Esophagus mucosa (tissue), 1 donor: Measurements from ENCODE around the gene EIF5B. TPM values are rescaled to one million over a fixed set of nuclear protein-coding genes. Genes with fewer than 3 reads are reported as not detected.

Source experiments
- ATAC-seq: fragments of 200-7000 bp; cut with Tn5 transposase; one replicate; pipeline ENCODE4 v1.9.1; 2020
- total RNA-seq: library from RNA; stranded (reverse); gene quantifications from one replicate; pipeline ENCODE4 v1.2.4, GENCODE V29; 2023
- donor health status: DM: yes; HTN: yes; CAD: no.

Gene EIF5B
- total RNA-seq, 1 donor from 2014 or later, result 24.7 TPM

GRCh38 chr2:99406137-99406536 is 68.9 kb downstream of the EIF5B start:
- no peak for ATAC-seq

DNA sequence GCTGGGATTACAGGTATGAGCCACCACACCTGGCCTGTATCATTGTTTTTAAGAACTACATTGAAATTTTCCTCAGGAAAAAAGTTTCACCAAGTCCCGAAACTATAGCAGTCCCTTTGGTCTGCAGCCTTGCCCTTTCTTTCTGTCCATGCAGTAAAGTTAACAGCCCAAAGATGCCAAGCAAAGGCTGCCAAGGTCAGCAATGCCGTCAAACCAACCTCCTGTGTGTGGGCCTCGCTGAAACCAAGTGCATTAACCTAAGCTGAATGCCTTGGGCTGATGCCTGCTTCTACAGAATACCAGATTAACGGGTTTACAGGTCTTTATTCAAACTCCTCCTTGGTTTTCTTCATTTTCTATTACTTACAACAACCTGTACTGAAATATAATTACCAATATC is 73.1 kb downstream of the EIF5B start:
- ATAC-seq, result no peak

GRCh38 chr2:99414566-99414965 is 77.4 kb downstream of the EIF5B start:
- no peak for ATAC-seq

GRCh38 chr2:99417396-99417795 is 80.2 kb downstream of the EIF5B start:
- ATAC-seq, result no peak

- ATAC-seq, result no peak
Measured at GRCh38 chr2:99420031-99420430, 82.8 kb downstream of the EIF5B start.

GRCh38 chr2:99420751-99421299 is 83.6 kb downstream of the EIF5B start:
- ATAC-seq, result no peak

- no peak for ATAC-seq
Measured at GRCh38 chr2:99421469-99421868, 84.3 kb downstream of the EIF5B start.

DNA sequence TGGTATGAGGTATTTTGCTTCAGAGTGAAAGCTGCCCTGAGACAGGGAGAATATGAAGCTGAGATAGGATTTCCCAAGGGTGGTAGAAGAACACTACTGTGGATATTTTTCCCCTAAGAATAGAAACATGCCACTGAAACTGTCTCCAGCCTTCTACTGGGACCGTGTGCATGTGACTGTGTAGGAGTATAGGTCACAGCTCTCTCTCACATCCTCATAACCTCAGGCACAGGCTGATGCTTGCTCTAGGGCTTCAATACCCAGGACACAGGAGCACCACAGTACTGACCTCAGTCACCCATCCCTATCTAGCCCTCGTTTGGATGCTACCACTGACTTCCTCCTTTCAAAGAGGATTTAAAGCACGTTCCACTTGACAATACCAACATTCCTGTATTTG is 85.4 kb downstream of the EIF5B start:
- ATAC-seq, result no peak

DNA sequence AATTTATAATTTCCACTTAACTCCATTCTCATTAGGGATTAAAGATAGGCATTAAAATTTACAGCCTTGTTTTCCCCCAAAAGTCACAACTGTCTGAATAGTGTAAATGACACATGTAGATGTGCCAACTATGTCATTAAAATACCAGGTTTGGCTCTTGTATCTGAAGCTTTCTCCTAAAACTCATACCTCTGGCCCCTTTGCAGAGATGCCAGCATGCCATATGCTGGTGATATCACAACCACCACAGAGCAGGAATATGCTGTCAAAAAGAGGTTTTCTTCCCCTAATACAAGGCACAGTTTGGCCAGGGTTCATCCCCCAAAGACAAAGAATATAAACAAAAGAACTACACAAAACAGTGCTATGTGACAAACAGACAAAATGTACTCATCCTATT is 87.2 kb downstream of the EIF5B start:
- ATAC-seq, result no peak

- ATAC-seq, result no peak
Measured at GRCh38 chr2:99425022-99425421, 87.8 kb downstream of the EIF5B start.

DNA sequence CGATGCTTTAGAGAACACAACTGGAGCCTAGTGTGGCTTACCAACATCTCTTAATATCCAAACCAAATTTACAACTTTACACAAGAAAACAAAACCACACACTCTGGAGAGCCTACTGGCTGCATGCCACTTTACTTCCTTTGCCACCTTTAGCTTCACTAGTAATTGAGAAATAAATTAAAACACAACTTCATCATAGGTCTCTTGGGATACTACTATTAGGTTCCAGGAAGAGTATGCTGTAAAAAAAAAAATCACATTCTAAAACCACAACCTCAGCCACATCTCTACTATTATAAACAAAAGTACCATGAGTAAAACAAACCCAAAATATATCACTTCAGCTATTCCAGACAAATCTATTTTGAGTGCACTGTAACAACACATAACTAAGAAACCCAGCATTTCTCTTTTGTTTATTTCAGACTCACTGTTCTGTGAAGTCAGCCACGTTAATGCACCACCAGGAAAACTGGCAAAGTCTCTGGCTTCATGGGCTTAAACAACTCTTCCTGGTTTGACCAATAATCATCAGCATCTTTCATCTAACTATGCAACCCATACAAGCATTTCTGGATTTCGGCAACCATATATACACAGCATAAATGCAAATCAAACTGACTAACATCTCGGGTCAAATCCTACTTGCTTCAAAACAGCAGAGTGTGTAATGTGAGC is 93.6 kb downstream of the EIF5B start:
- peak; percentile 75 for ATAC-seq

- no peak for ATAC-seq
Measured at GRCh38 chr2:99431587-99432275, 94.5 kb downstream of the EIF5B start.

- ATAC-seq, result no peak
Measured at GRCh38 chr2:99433340-99433739, 96.2 kb downstream of the EIF5B start.

DNA sequence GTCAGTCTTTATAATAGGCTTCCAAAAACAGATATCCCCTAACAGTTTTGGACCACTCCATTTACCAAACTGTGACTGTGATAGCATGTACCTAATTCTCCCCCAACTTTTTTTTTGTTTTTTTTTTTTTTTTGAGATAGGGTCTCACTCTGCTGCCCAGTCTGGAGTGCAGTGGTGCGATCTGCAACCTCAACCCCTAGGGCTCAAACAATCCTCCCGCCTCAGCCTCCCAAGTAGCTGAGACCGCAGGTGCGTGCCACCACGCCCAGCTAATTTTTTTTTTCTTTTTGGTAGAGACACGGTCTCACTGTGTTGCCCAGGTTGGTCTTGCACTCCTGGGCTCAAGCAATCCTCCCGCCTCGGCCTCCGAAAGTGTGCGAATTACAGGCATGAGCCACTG is 99.7 kb downstream of the EIF5B start:
- ATAC-seq, result no peak

DNA sequence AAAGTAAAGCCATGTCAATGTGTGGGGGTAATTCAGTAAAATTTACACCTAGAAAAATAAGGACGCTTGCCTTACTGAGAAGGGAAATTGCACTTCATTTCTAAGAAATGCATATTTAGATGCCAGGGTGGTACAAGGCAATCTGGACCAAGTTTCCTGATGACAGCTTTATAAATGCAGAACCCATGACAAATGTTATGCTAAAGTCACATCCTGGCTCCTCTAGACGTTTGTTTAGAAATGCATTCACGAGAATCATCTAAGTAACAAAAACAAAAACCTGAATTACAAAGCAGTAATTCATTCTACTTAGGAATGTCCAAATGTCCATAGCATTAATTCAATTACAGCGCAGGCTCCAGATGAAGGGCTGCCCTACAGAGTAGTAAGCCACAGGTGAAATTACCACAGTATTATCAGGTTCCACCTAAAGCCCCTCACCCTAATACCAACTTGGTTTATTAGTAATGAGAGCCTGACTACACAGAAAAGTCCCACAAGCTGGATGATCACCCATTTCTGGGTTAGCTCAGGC is 102.8 kb downstream of the EIF5B start:
- no peak for ATAC-seq

DNA sequence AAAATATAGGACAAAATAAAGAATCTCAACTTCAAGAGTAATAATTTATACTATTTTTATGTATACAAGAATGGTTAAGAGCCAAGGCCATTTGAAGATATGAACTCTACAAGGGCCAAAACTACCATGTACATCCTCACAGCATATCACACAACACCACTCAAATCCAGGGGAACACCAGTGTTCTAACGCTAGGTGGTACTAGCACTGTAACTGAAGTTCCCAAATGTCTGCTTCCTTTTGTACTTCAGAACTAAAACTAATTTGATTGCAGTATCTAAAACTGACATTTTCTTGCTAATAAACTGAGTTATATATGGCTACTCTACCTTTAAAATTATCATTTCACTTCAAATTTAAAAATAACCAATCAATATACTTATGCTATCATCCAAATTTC is 105.6 kb downstream of the EIF5B start:
- no peak for ATAC-seq

GRCh38 chr2:99444222-99444621 is 107.0 kb downstream of the EIF5B start:
- peak; percentile 18 for ATAC-seq

DNA sequence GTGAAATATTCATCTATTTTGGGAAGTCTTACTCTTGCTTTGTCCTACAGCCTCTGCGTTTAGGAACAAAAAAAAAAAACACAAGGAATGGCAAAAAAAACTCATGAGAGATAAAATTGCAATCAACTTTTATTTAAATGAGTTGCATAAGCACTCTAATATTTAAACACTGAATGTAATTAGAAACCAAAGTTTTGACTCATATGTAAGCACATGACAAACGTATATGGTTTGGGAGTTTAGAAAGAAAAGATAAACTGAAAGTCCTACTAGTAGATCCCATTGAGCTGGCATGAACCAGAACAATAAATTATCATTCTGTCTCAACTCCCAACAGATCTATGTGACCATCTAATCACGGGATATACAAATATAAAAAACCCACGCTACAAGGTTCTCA is 107.9 kb downstream of the EIF5B start:
- no peak for ATAC-seq

DNA sequence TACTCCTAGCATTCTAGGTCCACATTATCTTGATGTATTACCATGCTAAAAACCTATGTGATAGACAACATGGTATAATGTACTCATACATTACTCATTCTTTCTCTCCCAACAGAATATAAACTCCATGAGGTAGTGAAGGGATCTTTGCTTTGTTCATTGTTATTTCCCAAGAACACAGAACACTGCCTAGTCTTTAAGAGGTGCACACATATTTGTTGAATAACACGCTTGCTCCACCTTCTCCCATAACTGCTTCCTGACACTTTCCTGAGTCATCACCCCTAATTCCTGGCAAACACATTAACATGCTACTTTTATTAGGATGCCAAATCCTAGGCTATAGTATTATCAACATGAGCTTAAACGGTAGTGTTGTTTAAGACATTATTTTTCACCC is 111.4 kb downstream of the EIF5B start:
- peak; percentile 97 for ATAC-seq

DNA sequence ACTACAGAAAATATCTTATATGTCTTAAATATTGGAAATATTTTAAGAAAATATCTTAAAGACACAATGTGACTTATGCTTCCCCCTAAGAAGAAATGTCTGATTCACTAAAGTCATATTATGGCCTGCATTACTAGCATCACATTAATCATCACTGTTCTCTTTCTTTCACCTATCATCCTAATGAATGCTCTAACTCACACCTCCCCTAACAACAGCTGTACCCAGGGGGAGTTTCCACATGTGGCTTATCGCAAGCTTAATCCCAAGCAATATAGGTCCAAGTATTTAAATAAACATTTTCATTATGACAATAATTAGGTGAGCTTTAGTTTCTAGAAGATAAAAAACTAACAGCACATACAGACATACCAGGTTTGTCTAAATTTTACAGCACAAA is 113.0 kb downstream of the EIF5B start:
- no peak for ATAC-seq
